Neural cell (in vitro differentiated cells): Measurements from ENCODE around the gene PERCC1. TPM values are rescaled to one million over a fixed set of nuclear protein-coding genes. Genes with fewer than 3 reads are reported as not detected.

Experiments used
- H2AFZ ChIP-seq: fragments of 200-600, 300-800 bp; sonication (generic), shearing (Covaris generic); 2 replicates; pipeline ENCODE4 v1.6.0; 2014; ENCODE audit warnings: low read depth, mild to moderate bottlenecking, antibody characterized with exemption, low read length, moderate library complexity
- H3F3A ChIP-seq: fragments of 200-600 bp; shearing (Covaris generic); 2 replicates; pipeline ENCODE4 v1.6.1; 2016; ENCODE audit warnings: mild to moderate bottlenecking, moderate library complexity, mixed read lengths, antibody characterized with exemption, low read length; ENCODE audit not compliant: insufficient read depth, poor library complexity, severe bottlenecking
- H3K27ac ChIP-seq: fragments of 200-600, 300-800 bp; sonication (generic), shearing (Covaris generic); 2 replicates; pipeline ENCODE4 v1.5.1; 2014; ENCODE audit warnings: mild to moderate bottlenecking, low read length, moderate library complexity
- H3K27me3 ChIP-seq: fragments of 300-800, 200-600 bp; sonication (generic), shearing (Covaris generic); 2 replicates; pipeline ENCODE4 v1.6.0; 2014; ENCODE audit warnings: mild to moderate bottlenecking, low read depth, low read length, moderate library complexity; ENCODE audit not compliant: insufficient read depth
- H3K36me3 ChIP-seq: fragments of 300-800, 200-600 bp; sonication (generic), shearing (Covaris generic); 2 replicates; pipeline ENCODE4 v1.5.1; 2014; ENCODE audit warnings: mild to moderate bottlenecking, antibody characterized with exemption, low read length, moderate library complexity; ENCODE audit not compliant: insufficient read depth
- H3K4me2 ChIP-seq: fragments of 300-800, 200-600 bp; sonication (generic), shearing (Covaris generic); 2 replicates; pipeline ENCODE4 v1.6.0; 2014; ENCODE audit warnings: mild to moderate bottlenecking, low read length
- H3K4me3 ChIP-seq: fragments of 300-800, 200-600 bp; sonication (generic), shearing (Covaris generic); 2 replicates; pipeline ENCODE4 v1.5.1; 2014; ENCODE audit warnings: mild to moderate bottlenecking, low read length, moderate library complexity
- H3K79me2 ChIP-seq: fragments of 200-600 bp; shearing (Covaris generic); replicated peaks from 2 replicates; pipeline ENCODE4 v1.6.0; 2014; ENCODE audit warnings: mild to moderate bottlenecking, low read length, moderate library complexity; ENCODE audit not compliant: insufficient read depth
- H3K9ac ChIP-seq: fragments of 300-800, 200-600 bp; sonication (generic), shearing (Covaris generic); 2 replicates; pipeline ENCODE4 v1.6.1; 2016; ENCODE audit warnings: mild to moderate bottlenecking, low read length, mixed read lengths
- H3K9me2 ChIP-seq: fragments of 200-600 bp; shearing (Covaris generic); 2 replicates; pipeline ENCODE4 v1.6.1; 2016; ENCODE audit warnings: mild to moderate bottlenecking, low read length, mixed read lengths; ENCODE audit not compliant: insufficient read depth
- H3K9me3 ChIP-seq: fragments of 200-600, 300-800 bp; sonication (generic), shearing (Covaris generic); 2 replicates; pipeline ENCODE4 v1.6.1; 2016; ENCODE audit warnings: mild to moderate bottlenecking, mixed run types, low read length, moderate library complexity, mixed read lengths
- H4K20me1 ChIP-seq: fragments of 200-600 bp; shearing (Covaris generic); 2 replicates; pipeline ENCODE4 v1.6.1; 2016; ENCODE audit warnings: mild to moderate bottlenecking, mixed run types; ENCODE audit not compliant: insufficient read depth
- CTCF ChIP-seq: fragments of 450-650 bp; IDR thresholded peaks from 2 replicates; pipeline ENCODE4 v1.5.1; 2014; ENCODE audit warnings: antibody characterized with exemption, mild to moderate bottlenecking, moderate library complexity; ENCODE audit not compliant: poor library complexity, severe bottlenecking
- EP300 ChIP-seq: fragments of 450-650 bp; conservative IDR thresholded peaks from 2 replicates; pipeline ENCODE4 v1.6.1; 2014; ENCODE audit warnings: antibody characterized with exemption, mild to moderate bottlenecking, moderate library complexity; ENCODE audit not compliant: poor library complexity, severe bottlenecking
- EZH2 ChIP-seq: fragments of 200-600, 300-800 bp; shearing (Covaris generic), sonication (generic); IDR thresholded peaks from 2 replicates; pipeline ENCODE4 v1.6.1; 2014; ENCODE audit warnings: antibody characterized with exemption, low read length, borderline replicate concordance, mild to moderate bottlenecking; ENCODE audit not compliant: insufficient read depth, poor library complexity, severe bottlenecking
- MXI1 ChIP-seq: fragments of 450-650 bp; conservative IDR thresholded peaks from 2 replicates; pipeline ENCODE4 v1.6.1; 2014; ENCODE audit warnings: antibody characterized with exemption, mild to moderate bottlenecking; ENCODE audit not compliant: poor library complexity, severe bottlenecking
- POLR2AphosphoS5 ChIP-seq: IDR thresholded peaks from 2 replicates; pipeline ENCODE4 v1.6.1; 2012
- RAD21 ChIP-seq: fragments of 450-650 bp; conservative IDR thresholded peaks from 2 replicates; pipeline ENCODE4 v1.6.1; 2014; ENCODE audit warnings: antibody characterized with exemption, mild to moderate bottlenecking, moderate library complexity
- REST ChIP-seq: IDR thresholded peaks from 2 replicates; pipeline ENCODE4 v1.6.1; 2012; ENCODE audit warnings: borderline replicate concordance
- SMC3 ChIP-seq: fragments of 450-650 bp; conservative IDR thresholded peaks from 2 replicates; pipeline ENCODE4 v1.6.1; 2014; ENCODE audit warnings: antibody characterized with exemption, mild to moderate bottlenecking, moderate library complexity; ENCODE audit not compliant: poor library complexity
- TAF1 ChIP-seq: IDR thresholded peaks from 2 replicates; pipeline ENCODE4 v1.6.1; 2012; ENCODE audit warnings: low read depth
- polyA plus RNA-seq: library from polyadenylated mRNA; depleted of rRNA; stranded (reverse); fragments of >200 nt; gene quantifications from 2 replicates; pipeline ENCODE4 v1.2.3, GENCODE V29; 2014

Gene PERCC1
- polyA plus RNA-seq, 1 donor from 2014 or later = not detected

- H3K9me3 ChIP-seq = no peaks in the 10 kb centered on the region
Measured at GRCh38 chr16:1401061-1401757, 29.7 kb upstream of the PERCC1 start.

GRCh38 chr16:1401758-1402154 lies 29.1 kb upstream of the PERCC1 start:
- Histone ChIP-seq H2AFZ (no peak overlapping the region), H3K9me2 (no peaks in the 10 kb centered on the region), H3K4me2 (no peak overlapping the region), H3K4me3 (no peak overlapping the region), H3F3A (no peaks in the 10 kb centered on the region), H3K9me3 (no peaks in the 10 kb centered on the region), H4K20me1 (no peaks in the 10 kb centered on the region), H3K36me3 (no peaks in the 10 kb centered on the region), H3K79me2 (no peaks in the 10 kb centered on the region), H3K9ac (no peak overlapping the region), H3K27ac (no peak overlapping the region), H3K27me3 (no peaks in the 10 kb centered on the region)
- no peak for TF ChIP-seq TAF1
- no peak for TF ChIP-seq SMC3
- TF ChIP-seq REST = no peak
- no peak for TF ChIP-seq MXI1
- TF ChIP-seq RAD21 = no peak
- TF ChIP-seq EZH2 = no peak

More at GRCh38 chr16:1401061-1401757, 29.7 kb upstream of the PERCC1 start:
- Histone ChIP-seq H2AFZ (no peak overlapping the region), H3K9ac (no peak overlapping the region), H3K27ac (no peak overlapping the region), H4K20me1 (no peaks in the 10 kb centered on the region), H3K4me2 (no peak overlapping the region), H3K9me2 (no peaks in the 10 kb centered on the region), H3K4me3 (no peak overlapping the region), H3F3A (no peaks in the 10 kb centered on the region), H3K36me3 (no peaks in the 10 kb centered on the region), H3K27me3 (no peaks in the 10 kb centered on the region), H3K79me2 (no peaks in the 10 kb centered on the region)
- TF ChIP-seq TAF1 (no peak), EP300 (no peak), POLR2AphosphoS5 (no peak), CTCF (no peak), EZH2 (no peak), RAD21 (no peak), REST (no peak), MXI1 (no peak), SMC3 (no peak)
